ENCODE measurements around the gene CLMP.

Gene CLMP, protein sequence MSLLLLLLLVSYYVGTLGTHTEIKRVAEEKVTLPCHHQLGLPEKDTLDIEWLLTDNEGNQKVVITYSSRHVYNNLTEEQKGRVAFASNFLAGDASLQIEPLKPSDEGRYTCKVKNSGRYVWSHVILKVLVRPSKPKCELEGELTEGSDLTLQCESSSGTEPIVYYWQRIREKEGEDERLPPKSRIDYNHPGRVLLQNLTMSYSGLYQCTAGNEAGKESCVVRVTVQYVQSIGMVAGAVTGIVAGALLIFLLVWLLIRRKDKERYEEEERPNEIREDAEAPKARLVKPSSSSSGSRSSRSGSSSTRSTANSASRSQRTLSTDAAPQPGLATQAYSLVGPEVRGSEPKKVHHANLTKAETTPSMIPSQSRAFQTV

DNA sequence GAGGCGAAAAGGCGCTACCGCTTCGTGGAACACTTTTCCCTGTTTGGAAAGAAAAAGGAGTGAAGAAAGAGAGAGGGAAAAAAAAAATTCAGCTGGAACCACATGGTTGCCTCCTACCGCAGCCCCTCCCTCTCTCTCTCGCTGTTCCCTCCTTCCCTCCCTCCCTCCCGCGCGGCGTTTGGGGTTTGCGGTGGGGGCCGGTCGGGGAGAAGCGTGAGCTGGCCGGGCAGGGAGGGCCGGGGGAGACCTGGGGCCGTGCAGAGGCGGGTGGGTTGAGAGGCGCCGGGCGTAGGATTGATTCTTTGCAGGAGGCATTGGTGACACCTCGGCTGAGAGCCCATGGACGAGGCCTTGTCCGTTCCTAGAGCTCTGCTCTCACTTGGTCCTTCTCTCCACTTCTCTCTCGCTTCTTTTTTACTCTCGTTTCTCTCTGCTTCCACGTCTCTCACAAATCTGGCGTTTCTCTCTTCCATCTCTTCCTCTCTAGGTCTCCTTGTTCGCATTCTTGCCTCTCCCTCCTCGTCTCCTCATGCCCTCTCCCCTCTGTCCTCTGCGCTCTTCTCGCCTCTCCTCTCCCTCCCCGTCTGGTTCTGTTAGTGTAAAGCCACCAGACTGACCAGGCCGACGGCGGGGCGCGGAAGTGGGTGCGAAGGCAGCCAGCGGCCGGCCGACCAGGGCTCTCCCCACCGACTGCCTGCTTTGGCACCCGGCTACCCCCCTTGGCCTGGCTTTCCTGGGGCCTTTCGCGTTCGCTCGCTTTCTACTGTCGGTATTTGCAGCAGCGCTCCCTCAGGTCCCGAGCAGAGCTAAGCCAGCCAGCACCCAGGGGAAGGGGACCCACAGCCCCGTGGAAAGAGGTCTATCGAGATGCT, at the start of gene CLMP:
Gene CLMP (minus strand): TSS at position 61 of the 872 bp plus-strand sequence. CDS start 308 bp downstream, outside the sequence.
- DNase-seq (ENCODE audit: low spot score) = no peak
- no peak within 1 kb of the TSS for H3K27ac Mint-ChIP-seq
- H3K36me3 Mint-ChIP-seq (ENCODE audit: low read depth) = peaks cover 2% of the 10 kb centered on the region

DNA sequence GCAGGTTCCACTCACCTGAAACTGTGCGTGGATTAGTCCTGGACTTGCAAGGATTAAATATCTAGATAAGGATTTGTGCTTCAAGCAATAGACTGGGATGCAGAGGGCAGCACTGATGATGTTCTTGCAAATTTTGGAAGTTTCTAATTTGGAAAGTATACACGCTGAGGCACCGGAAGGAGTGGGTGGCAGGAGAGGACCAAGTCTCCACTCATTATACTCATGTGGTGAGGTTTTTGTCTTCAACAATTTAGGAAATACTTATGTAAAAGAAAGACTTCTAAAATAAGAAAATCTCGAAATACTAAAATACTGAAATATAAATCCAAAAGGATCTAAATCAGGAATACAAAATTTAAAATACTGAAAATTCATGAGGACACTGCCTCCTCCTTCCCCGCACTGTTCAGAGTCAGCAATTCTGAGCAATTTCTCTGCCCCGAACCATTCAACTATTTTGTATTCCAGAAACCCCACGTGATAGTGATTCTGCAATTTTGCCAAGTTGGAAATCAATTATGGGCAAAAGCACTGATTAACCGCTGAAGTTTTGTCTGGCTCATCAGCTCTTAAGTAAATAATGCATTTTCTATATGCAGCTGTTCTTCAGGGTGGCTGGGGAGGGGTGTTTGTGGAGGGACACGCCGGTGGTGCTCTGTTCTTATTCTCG, 47.0 kb upstream of the CLMP start:
- no peak for DNase-seq (ENCODE audit: low spot score)
- Mint-ChIP-seq H3K36me3 (ENCODE audit: low read depth) (no peaks in the 10 kb centered on the region), H3K4me1 (ENCODE audit: low read depth) (peaks cover 3% of the 10 kb centered on the region), H3K4me3 (no peak overlapping the region), H3K9me3 (no peaks in the 10 kb centered on the region), H3K27me3 (ENCODE audit: low read depth) (peaks cover 26% of the 10 kb centered on the region), H3K27ac (no peak overlapping the region)

More for the DNA sequence above, at the start of gene CLMP:
- peaks cover 79% of the 10 kb centered on the region for H3K27me3 Mint-ChIP-seq (ENCODE audit: low read depth)
- H3K4me1 Mint-ChIP-seq (ENCODE audit: low read depth) = peaks cover 9% of the 10 kb centered on the region
- H3K9me3 Mint-ChIP-seq = peaks cover 6% of the 10 kb centered on the region
- peak within 1 kb of the TSS; percentile 56 for H3K4me3 Mint-ChIP-seq

DNA sequence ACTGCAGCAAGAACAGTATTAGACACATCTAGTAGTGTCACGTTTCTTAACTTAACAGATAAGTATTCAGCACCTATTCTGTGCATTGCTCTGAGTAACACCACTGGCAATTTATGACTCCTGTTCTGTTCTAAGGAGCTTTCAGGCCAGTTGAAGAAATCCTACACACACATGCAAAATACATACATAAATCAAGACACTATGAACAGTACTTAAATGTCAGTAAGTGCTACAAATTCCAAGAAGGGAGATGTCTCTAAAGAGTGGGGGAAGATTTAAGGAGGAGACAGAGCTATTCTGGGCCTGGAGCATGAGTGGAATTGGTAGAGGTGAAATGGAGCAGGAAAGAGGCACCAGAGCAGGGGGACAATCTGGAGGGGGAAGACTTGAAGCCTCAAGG, 46.2 kb upstream of the CLMP start:
- H3K4me3 Mint-ChIP-seq = no peak overlapping the region
- no peaks in the 10 kb centered on the region for H3K36me3 Mint-ChIP-seq (ENCODE audit: low read depth)
- H3K27me3 Mint-ChIP-seq (ENCODE audit: low read depth) = peaks cover 24% of the 10 kb centered on the region
- H3K27ac Mint-ChIP-seq = no peak overlapping the region
- peaks cover 1% of the 10 kb centered on the region for H3K4me1 Mint-ChIP-seq (ENCODE audit: low read depth)
- no peak for DNase-seq (ENCODE audit: low spot score)
- H3K9me3 Mint-ChIP-seq = no peaks in the 10 kb centered on the region

DNA sequence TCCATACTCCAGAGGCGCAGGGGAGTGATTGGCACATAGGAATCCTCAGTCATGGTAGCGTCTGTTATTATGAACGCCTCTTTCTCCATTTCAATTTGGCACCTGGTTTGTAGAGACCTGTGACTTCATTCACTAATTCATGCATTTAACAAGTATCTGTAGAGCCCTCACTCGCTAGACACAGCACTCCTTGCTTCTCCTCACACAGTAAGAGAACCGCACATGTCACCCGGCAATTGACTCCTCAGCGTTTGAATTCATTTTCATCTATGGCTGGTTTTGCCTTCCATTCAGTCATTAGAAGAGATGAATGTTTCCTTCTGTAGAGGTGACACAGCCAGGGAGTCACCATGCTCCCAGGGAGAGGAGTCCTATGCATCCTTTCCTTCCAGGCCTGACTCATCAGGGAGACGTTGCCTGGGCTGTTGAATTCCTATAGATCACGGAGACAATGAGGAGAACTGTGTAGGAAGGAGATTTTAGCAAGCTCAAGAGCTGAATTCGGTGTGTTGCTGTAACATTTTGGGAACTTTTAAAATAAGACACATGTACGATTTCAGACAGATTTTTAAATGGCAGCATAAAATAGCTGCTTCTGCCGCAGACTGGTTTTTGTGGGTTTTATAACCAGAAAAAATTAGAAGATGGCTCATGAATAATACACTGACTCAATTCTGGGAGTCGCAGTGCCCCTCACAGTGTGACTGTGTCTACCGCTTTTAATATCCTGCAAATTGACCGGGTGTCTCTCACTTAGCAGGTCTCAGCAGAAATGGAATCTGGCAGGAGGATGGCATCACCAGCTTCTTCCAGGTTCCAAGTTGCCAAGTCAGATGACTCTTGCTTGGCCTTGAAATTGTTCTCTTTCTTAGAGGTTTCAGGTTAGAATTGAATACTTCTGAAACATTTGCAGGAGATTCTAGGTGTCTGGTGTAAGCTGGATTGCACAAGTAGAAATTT, 44.4 kb upstream of the CLMP start:
- Mint-ChIP-seq H3K27ac (no peak overlapping the region), H3K36me3 (ENCODE audit: low read depth) (no peaks in the 10 kb centered on the region), H3K27me3 (ENCODE audit: low read depth) (peaks cover 22% of the 10 kb centered on the region), H3K4me1 (ENCODE audit: low read depth) (peaks cover 13% of the 10 kb centered on the region), H3K4me3 (no peak overlapping the region), H3K9me3 (no peaks in the 10 kb centered on the region)
- DNase-seq (ENCODE audit: low spot score) = no peak

DNA sequence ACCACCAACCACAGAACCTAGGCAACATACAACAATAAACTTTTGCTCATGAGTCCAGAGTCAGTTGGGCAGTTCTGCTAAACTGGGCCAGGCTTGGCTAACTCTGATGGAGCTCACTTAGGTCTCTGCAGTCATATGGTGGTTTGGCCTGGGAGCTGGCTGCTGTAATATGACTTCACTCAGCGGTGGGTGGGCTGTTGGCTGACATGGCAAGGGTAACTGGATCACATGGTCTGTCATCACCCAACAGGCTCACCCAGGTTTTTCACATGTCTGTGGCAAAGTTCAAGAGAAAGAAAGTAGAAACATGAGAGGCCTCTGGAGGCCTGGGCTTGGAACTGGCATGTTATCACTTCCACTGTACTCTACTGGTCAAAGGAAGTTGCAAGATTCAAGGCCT, 43.2 kb upstream of the CLMP start:
- Mint-ChIP-seq H3K27ac (no peak overlapping the region), H3K4me1 (ENCODE audit: low read depth) (peaks cover 18% of the 10 kb centered on the region), H3K27me3 (ENCODE audit: low read depth) (peaks cover 19% of the 10 kb centered on the region), H3K4me3 (no peak overlapping the region), H3K9me3 (peaks cover 3% of the 10 kb centered on the region), H3K36me3 (ENCODE audit: low read depth) (no peaks in the 10 kb centered on the region)
- no peak for DNase-seq (ENCODE audit: low spot score)

DNA sequence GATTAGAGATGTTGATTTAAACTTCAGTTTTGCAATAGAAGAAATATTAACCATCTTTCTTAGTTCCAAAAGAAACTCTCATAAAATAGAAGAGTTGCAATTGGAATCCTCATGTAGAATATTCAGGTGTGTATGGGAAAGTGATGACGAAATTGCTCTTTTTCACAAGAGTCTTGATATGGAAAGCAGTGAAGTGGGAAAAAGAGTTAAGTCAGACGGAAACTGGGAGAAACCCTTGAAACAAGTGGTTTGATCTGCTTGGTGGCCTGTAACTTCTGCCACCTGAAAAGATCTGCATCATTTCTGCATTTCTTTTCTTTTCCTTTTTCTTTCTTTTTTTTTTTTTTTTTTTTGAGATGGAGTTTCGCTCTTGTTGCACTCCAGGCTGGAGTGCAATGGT, 41.8 kb upstream of the CLMP start:
- Mint-ChIP-seq H3K27me3 (ENCODE audit: low read depth) (peaks cover 14% of the 10 kb centered on the region), H3K9me3 (peaks cover 11% of the 10 kb centered on the region), H3K36me3 (ENCODE audit: low read depth) (peaks cover 6% of the 10 kb centered on the region), H3K27ac (no peak overlapping the region), H3K4me1 (ENCODE audit: low read depth) (peaks cover 27% of the 10 kb centered on the region), H3K4me3 (no peak overlapping the region)
- DNase-seq (ENCODE audit: low spot score) = no peak

DNA sequence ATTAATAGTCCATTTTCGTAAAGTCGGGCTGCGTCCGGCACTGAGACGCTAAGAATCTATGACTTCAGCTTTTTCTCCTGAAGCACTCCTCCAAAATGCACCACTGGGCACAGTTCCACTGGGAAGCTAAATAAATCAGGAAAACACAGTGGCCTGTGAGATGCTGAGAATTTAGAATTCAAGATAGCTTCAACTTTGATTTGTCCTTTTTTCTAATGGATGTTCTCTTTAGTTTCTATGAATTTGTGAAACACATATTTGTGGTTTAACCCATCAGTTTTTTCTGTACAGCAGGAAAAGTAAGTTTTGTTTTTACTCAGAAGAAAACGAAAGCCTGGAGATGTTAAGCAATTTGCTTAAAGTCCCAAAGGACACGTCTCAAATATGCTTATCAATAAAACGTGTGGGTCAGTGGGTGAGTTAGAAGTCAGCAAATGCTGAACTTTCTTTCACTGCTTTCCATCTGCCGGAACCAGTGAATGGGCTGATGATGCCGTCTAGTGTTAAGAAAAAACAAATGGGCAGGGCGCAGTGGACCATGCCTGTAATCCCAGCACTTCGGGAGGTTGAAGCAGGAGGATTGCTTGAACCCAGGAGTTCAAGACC, 40.7 kb upstream of the CLMP start:
- no peak for DNase-seq (ENCODE audit: low spot score)
- Mint-ChIP-seq H3K27me3 (ENCODE audit: low read depth) (peaks cover 8% of the 10 kb centered on the region), H3K4me1 (ENCODE audit: low read depth) (peaks cover 28% of the 10 kb centered on the region), H3K36me3 (ENCODE audit: low read depth) (peaks cover 8% of the 10 kb centered on the region), H3K9me3 (peaks cover 11% of the 10 kb centered on the region), H3K27ac (no peak overlapping the region), H3K4me3 (no peak overlapping the region)

DNA sequence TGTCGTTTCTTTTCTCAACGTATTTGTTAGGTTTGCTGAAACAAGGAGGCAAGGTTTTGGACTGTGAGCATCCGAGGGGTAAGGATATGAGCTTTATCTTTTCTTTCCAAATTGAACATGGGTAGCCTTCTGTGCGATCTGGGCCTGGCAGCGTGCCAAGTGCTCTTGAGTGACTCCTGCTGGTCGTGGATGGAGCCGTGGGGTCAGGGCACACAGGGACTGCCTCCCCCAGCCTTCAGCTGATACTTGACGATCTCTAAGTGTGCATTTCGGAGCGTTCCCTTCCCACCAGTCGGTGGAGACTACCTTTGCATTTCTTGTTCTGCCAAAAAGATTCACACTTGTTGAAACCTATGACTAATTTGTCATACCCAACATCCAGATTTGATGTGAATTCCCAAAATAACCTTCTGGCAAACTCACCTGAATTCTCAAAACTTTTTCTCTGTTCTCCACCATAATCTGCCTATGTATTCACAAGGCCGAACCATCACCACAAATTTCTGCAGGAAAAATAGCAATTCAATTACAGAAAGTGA, 40.1 kb upstream of the CLMP start:
- Mint-ChIP-seq H3K9me3 (peaks cover 11% of the 10 kb centered on the region), H3K4me3 (no peak overlapping the region), H3K4me1 (ENCODE audit: low read depth) (peaks cover 31% of the 10 kb centered on the region), H3K36me3 (ENCODE audit: low read depth) (peaks cover 8% of the 10 kb centered on the region), H3K27me3 (ENCODE audit: low read depth) (peaks cover 10% of the 10 kb centered on the region), H3K27ac (peak overlapping the region; percentile 47)
- no peak for DNase-seq (ENCODE audit: low spot score)

DNA sequence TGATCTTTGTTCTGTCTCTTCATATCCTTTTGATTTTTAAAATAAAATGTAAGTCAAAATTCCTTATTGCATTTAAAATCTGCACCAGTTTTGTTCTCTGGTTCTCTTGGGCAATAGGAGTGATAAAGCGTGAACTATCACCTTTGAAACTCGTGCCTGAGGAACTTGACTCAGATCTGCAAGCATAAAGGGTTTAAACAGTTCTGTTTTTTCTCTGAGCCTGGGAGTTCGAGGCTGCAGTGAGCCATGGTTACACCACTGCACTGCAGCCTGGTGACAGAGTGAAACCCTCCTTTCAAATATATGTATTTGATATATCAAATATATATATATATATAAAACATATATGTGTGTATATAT, 38.9 kb upstream of the CLMP start:
- peaks cover 12% of the 10 kb centered on the region for H3K27me3 Mint-ChIP-seq (ENCODE audit: low read depth)

DNA sequence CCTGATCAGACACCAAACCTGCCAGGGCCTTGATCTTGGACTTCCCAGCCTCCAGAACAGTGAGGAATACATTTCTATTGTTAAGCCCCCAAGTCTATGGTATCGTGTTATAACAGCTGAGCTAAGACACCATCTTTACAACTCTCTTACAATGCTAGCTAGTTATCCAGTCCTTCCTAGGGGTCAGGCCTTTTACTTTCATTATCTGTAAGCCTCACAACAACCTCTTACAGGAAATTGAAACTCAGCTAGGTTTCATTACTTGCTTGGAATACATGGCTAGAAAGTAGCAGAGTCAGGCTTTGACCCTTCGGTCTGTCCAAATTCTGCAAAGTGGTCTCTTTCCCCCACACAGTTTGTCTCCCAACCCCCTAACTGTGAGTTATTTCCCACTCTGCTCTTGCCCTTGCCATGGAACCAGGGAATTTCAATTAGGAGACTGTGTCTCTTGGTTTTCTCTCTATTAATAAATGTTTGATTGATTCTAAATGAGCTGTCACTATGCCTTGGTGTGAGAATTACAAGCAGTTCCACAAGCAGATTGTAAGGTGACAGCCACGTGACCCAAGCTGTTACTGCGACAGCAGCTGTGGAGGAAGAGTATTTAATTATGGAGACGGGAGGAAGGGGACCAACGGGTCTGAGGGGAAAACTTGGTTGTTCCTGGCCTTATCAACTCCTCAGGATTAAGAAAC, 38.4 kb upstream of the CLMP start:
- peak overlapping the region; percentile 43 for H3K4me3 Mint-ChIP-seq
- H3K27me3 Mint-ChIP-seq (ENCODE audit: low read depth) = peaks cover 14% of the 10 kb centered on the region
- H3K27ac Mint-ChIP-seq = peak overlapping the region; percentile 83
- peaks cover 11% of the 10 kb centered on the region for H3K9me3 Mint-ChIP-seq
- peaks cover 8% of the 10 kb centered on the region for H3K36me3 Mint-ChIP-seq (ENCODE audit: low read depth)
- DNase-seq (ENCODE audit: low spot score) = no peak
- H3K4me1 Mint-ChIP-seq (ENCODE audit: low read depth) = peaks cover 31% of the 10 kb centered on the region

More for the DNA sequence above, 38.9 kb upstream of the CLMP start:
- DNase-seq (ENCODE audit: low spot score) = no peak
- H3K4me3 Mint-ChIP-seq = no peak overlapping the region
- H3K36me3 Mint-ChIP-seq (ENCODE audit: low read depth) = peaks cover 8% of the 10 kb centered on the region
- H3K9me3 Mint-ChIP-seq = peaks cover 11% of the 10 kb centered on the region
- peak overlapping the region; percentile 83 for H3K27ac Mint-ChIP-seq
- H3K4me1 Mint-ChIP-seq (ENCODE audit: low read depth) = peaks cover 31% of the 10 kb centered on the region

DNA sequence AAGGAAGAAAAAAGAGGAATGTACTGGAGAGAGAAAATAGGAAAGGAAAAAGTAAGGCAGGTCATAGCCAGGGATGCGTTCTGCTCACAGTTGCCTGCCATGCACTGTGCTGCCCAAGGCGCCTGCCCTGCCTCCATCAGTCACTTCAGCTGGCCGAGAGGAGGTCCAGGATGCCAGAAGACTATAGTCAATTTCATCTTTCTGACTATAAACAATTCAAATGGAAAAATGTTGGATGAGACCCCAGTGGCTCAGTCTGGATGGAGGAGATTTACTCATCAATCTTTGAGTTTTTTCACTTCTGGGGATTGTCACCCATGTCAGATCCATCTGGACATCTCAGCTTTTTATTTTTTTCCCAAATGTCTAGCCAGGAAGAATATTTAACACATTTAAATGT, 36.7 kb upstream of the CLMP start:
- H3K9me3 Mint-ChIP-seq = peaks cover 11% of the 10 kb centered on the region
- H3K4me1 Mint-ChIP-seq (ENCODE audit: low read depth) = peaks cover 31% of the 10 kb centered on the region
- peaks cover 20% of the 10 kb centered on the region for H3K27me3 Mint-ChIP-seq (ENCODE audit: low read depth)
- no peak overlapping the region for H3K4me3 Mint-ChIP-seq
- H3K36me3 Mint-ChIP-seq (ENCODE audit: low read depth) = peaks cover 8% of the 10 kb centered on the region
- peak overlapping the region; percentile 7 for H3K27ac Mint-ChIP-seq
- no peak for DNase-seq (ENCODE audit: low spot score)

DNA sequence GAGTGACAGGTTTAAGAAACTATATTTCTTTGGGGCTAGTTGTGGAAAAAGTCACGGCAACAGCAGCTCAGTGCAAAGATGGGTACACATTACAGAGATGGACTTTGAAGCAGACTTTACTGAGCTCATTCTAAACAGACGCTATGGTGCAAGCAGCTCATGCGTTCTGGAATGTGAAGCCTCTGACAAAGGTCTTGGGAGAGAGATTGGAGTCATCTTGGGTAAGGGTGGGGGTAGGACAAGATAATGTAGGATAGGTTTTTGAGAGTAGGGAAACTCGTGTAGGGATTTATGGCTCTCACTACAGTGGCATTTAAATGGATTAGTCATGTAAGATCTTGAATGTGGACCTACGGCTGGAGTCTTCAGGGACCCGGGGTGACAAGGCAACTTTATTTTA, 36.2 kb upstream of the CLMP start:
- peaks cover 8% of the 10 kb centered on the region for H3K36me3 Mint-ChIP-seq (ENCODE audit: low read depth)
- no peak for DNase-seq (ENCODE audit: low spot score)
- H3K27me3 Mint-ChIP-seq (ENCODE audit: low read depth) = peaks cover 20% of the 10 kb centered on the region
- H3K4me3 Mint-ChIP-seq = no peak overlapping the region
- H3K4me1 Mint-ChIP-seq (ENCODE audit: low read depth) = peaks cover 31% of the 10 kb centered on the region
- H3K27ac Mint-ChIP-seq = no peak overlapping the region
- H3K9me3 Mint-ChIP-seq = peaks cover 11% of the 10 kb centered on the region

Measured in T-helper 2 cell treated with Interferon-gamma antibody and Interleukin-4, amounts not matched to agents 5 μg/mL and 100 μg/mL, for 36 hours (primary cell).